HG03097 (cell line): ENCODE data around the gene SEC23B.

ENCODE experiments used
- ATAC-seq: cut with Tn5 transposase; IDR thresholded peaks from one replicate; pipeline ENCODE4 v1.9.1; 2021; ENCODE audit not compliant: unreplicated experiment, low FRiP score

SEC23B gene

DNA sequence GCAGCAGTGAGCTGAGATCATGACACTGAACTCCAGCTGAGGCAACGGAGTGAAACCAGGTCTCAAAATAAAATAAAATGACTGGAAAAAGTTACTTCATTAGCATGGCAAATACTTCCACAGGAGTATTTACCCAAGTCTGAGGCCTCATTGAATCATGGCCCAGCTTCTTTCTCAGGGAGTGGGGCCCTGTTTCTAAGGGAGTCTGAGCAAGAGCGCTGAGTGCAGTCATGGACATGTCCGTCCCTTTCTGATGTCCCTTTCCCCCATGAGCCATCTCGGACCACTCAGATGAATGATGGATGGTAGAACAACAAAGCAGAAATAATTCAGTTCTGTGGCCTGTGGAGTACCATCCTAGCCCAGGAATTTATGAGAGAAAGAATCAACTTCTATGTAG, 72.3 kb downstream of the SEC23B start:
- ATAC-seq = no peak

DNA sequence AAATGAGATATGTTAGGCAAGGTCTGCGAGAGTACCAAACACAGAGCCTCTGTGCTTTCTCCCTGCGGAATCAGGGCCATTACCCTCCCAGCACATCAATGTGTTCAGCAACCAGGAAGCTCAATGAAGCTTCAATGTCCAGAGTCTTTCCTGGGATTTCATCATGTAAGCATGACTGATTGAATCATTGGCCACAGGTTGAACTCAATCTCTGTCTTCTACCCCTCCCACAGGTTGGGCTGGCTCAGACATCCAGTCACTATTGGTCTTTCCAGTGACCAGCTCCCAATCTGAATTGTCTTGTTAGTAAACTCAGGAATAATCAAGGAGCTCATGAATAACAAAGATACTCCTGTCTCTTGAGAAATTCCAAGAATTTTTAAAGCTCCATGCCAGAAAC, 77.4 kb downstream of the SEC23B start:
- no peak for ATAC-seq

DNA sequence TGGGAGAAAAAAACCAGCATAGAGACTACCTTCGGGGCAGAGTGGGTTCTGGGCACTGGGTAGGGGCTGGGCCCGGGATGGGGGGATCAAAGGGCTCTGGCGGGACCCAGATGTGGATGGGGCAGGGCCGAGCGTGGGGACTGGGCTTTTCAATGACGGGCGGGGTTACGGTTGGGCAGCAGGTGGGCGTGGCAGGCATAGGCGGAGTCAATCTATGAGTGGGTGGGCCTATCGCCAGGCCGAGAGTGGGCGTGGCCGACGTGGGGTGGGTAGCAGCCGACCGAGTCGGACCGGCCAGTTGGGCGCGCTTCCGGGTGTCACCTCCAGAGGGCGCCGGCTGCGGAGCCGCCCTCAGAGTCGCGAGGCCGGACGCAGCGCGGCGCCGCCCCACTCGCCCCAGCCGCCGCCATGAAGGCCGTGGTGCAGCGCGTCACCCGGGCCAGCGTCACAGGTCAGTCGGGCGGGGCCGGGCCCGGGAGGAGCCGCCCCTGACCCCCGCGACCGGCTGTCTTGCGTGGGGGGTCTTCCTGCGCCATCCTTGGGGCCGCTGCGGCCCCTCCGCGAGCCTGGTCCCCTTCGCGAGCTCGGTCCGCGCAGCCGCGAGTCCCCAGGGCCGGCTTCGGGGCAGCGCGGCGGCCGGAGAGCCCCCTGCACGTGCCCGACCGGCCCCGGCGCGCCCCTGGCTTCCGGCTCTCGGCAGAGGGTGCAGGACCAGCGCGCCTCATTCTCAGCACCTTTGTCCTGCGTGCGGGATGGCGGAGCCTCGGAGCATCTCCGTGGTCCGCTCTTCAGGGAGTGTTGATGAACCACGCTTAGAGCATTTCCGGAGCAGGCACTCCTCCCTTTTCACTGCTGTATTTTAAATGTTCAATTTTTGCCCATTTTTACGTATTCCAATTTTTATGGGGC, 80.2 kb downstream of the SEC23B start, which contains the start of gene DTD1:
DTD1 (plus strand) TSS at position 390 of the 909 bp plus-strand sequence; CDS start at position 409, 19 bp downstream.
- peak; percentile 89 for ATAC-seq

DNA sequence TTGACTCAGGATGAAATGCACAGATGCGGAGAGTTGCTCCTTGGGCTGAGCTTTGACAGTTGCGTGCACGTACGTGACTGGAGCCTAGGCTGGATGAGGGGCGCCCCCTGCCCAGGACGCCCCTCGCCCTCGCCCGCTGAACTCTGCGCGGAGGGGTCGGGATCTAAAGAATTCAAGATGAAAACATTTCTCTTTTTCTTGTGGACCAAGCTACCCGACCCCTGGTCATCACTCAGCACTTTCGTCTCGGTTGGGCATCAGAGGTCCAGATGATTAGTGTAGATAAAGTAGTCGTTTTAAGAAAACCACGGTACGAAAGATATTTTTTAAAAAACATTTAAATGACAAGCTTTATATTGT, 80.8 kb downstream of the SEC23B start:
- ATAC-seq = peak; percentile 5

DNA sequence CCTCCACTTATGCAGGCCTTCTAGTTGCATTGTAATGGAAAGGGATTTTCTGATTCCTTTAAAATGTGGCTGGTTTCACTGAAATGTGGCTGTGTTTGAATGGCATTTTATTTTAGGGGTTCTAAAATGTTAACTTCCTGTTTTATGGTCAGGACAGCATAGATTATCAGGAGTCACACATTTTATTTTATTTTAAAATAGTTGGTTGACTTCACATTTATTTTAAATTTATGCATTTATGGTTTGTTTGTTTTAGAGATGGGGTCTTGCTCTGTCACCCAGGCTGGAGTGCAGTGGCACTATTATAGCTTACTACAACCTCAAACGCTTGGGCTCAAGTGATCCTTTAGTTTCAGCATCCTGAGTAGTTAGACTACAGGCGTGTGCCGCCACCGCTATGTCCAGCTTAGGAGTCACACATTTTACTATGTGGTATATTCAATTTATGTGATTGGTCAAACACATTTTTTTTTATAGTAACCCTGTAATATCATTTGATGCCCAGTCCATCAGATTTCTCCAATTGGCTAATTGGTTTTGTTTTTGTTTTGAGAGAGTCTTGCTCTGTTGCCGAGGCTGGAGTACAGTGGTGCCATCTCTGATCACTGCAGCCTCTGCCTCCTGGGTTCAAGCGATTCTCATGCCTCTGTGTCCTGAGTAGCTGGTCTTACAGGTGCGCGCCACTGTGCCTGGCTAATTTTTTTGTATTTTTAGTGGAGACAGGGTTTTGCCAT, 82.4 kb downstream of the SEC23B start:
- no peak for ATAC-seq

DNA sequence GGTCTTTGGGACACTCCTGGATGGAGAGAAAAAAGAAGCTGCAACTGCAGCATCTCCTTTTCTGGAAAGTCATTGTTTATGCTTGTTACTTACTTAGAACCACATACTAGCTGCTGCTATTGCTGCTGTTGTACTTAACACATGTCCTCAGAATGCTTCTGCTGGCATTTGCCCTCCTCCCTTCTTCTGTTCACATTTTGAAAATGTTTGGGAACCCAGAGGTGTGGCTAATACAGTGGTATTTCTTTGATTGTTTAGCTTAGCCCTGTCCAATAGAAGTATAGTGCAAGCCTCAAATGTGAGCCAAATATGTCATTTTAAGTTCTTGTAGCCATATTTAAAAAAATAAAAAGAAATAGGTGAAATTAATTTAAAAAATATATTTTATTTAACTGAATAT, 88.5 kb downstream of the SEC23B start:
- ATAC-seq = no peak

DNA sequence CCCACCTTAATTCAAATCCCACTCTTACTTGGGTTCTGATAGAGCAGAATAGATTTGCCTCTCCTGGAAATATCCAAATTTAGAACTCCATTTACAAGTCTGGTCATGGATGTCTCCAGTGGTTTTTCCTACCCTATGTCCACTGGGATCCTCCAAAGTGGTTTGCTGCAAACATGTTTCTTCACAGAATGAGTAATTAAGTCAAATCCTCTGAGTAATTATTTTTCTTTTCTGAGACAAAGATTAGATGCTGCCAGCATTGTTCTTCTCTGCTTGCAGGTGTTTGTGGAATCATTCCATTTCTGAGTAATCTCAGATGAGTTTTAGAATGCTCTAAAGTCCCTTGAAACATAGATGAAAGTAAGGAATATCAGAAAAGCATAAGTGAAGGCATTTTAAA, 102.0 kb downstream of the SEC23B start:
- no peak for ATAC-seq
